H1 (cell line): Measurements from ENCODE around the gene MIDN. TPM values are rescaled to one million over a fixed set of nuclear protein-coding genes. Genes with fewer than 3 reads are reported as not detected.

Experiments used
- CHD1 ChIP-seq: IDR thresholded peaks from 2 replicates; pipeline ENCODE4 v1.6.1; 2012; ENCODE audit warnings: low read depth, low read length, improper control_type of control experiment
- CHD7 ChIP-seq: fragments of 300-600 bp; sonication (generic); IDR thresholded peaks from 2 replicates; pipeline ENCODE4 v1.7.1; 2012; ENCODE audit warnings: low read length, moderate library complexity, mild to moderate bottlenecking, inconsistent platforms; ENCODE audit not compliant: insufficient replicate concordance
- NANOG ChIP-seq: IDR thresholded peaks from 2 replicates; pipeline ENCODE4 v1.6.1; 2011; ENCODE audit warnings: low read length, low read depth, mild to moderate bottlenecking, inconsistent platforms; ENCODE audit not compliant: insufficient read depth, poor library complexity, severe bottlenecking
- PHF8 ChIP-seq: fragments of 200-600 bp; sonication (generic); conservative IDR thresholded peaks from 2 replicates; pipeline ENCODE4 v1.7.1; 2012; ENCODE audit warnings: low read depth, mild to moderate bottlenecking, inconsistent platforms, low read length, moderate library complexity
- RAD21 ChIP-seq, 2 experiments: IDR thresholded peaks in 1 of 2; conservative IDR thresholded peaks in 1 of 2; 2 replicates each; pipeline ENCODE4 v1.6.1; 2011; ENCODE audit warnings: low read depth in 2 of 2, low read length in 2 of 2, improper control_type of control experiment in 1 of 2, inconsistent platforms in 1 of 2, mild to moderate bottlenecking in 1 of 2, moderate library complexity in 1 of 2
- RBBP5 ChIP-seq: IDR thresholded peaks from 2 replicates; pipeline ENCODE4 v1.7.1; 2012; ENCODE audit warnings: low read depth, mild to moderate bottlenecking, inconsistent platforms, low read length, moderate library complexity, borderline replicate concordance
- TCF12 ChIP-seq: IDR thresholded peaks from 2 replicates; pipeline ENCODE4 v1.6.1; 2011; ENCODE audit warnings: low read depth, mild to moderate bottlenecking, low read length
- polyA plus RNA-seq, 7 experiments: library from polyadenylated mRNA; depleted of rRNA in 3 of 7; stranded (reverse) in 5 of 7; unstranded in 2 of 7; fragments of >200 nt in 5 of 7; fragments of 200-250 nt in 2 of 7; gene quantifications; 1 replicate in 5 of 7; 2 replicates in 1 of 7; 4 replicates in 1 of 7; pipeline versions ENCODE4 v1.2.1 to v1.2.3, GENCODE V29; 2011 to 2013; ENCODE audit warnings: missing spikeins in 2 of 7, mixed read lengths in 2 of 7
- total RNA-seq: library from RNA; stranded (reverse); fragmentation: NEBNext Ultra II Directional; extraction: Animal tissue kit (Norgen Biotek cat#: 25700); gene quantifications from 2 replicates; pipeline ENCODE4 v1.2.1, GENCODE V29; 2021

Gene MIDN
- total and polyA plus RNA-seq, 2 of the 8 experiments (the other 6 are each of a cell fraction or from before 2014, with no cell fraction given) = 39.8 to 159 TPM

GRCh38 chr19:1307755-1308303 lies 59.4 kb downstream of the MIDN start (continued):
- no peak for TF ChIP-seq CHD7
- no peak for TF ChIP-seq RBBP5
- TF ChIP-seq PHF8 = no peak
- TF ChIP-seq RAD21 (IDR thresholded peaks at IDR 0.05 in 1 of 2, conservative IDR thresholded peaks at IDR 0.05 in 1 of 2; ENCODE audit: low read depth in 2 of 2, low read length in 2 of 2) = no peak
- no peak for TF ChIP-seq TCF12
- no peak for TF ChIP-seq NANOG
- no peak for TF ChIP-seq CHD1
- TF ChIP-seq, all 59 proteins: peak for 0
